ENCODE results near the gene NOX4.

DNA sequence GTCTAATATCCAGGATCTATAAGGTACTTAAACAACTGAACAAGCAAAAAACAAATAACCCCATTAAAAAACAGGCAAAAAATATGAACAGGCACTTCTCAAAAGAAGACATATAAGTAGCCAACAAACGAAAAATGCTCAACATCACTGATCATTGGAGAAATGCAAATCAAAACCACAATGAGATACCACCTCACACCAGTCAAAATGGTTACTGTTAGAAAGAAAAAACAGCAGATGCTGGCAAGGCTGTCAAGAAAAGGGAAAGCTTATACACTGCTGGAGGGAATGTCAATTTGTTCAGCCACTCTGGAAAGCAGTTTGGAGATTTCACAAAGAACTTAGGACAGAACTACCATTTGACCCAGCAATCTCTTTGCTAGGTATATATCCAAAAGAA is 30.6 kb upstream of the NOX4 start:
- TF ChIP-seq, protein P1, sequence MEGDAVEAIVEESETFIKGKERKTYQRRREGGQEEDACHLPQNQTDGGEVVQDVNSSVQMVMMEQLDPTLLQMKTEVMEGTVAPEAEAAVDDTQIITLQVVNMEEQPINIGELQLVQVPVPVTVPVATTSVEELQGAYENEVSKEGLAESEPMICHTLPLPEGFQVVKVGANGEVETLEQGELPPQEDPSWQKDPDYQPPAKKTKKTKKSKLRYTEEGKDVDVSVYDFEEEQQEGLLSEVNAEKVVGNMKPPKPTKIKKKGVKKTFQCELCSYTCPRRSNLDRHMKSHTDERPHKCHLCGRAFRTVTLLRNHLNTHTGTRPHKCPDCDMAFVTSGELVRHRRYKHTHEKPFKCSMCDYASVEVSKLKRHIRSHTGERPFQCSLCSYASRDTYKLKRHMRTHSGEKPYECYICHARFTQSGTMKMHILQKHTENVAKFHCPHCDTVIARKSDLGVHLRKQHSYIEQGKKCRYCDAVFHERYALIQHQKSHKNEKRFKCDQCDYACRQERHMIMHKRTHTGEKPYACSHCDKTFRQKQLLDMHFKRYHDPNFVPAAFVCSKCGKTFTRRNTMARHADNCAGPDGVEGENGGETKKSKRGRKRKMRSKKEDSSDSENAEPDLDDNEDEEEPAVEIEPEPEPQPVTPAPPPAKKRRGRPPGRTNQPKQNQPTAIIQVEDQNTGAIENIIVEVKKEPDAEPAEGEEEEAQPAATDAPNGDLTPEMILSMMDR (IDR thresholded peaks at IDR 0.05) = no peak
- TF ChIP-seq POLR2A (IDR thresholded peaks at IDR 0.05) = no peak
